HEK293T (cell line): Measurements from ENCODE around the gene CBARP.
"Not testable (repeated sequence)": the region's sequence is repeated elsewhere in the genome, so short reads cannot be mapped to it uniquely, and the experiment has no call there.

Source experiments
- FOXA1 ChIP-seq: fragments of 450-650 bp; IDR thresholded peaks from 2 replicates; pipeline ENCODE4 v1.6.1; 2016; ENCODE audit warnings: mild to moderate bottlenecking
- L3MBTL2 ChIP-seq: fragments of 450-650 bp; conservative IDR thresholded peaks from 2 replicates; pipeline ENCODE4 v1.6.1; 2016; ENCODE audit warnings: mild to moderate bottlenecking
- LEF1 ChIP-seq: fragments of 450-650 bp; IDR thresholded peaks from 2 replicates; pipeline ENCODE4 v1.6.1; 2017; ENCODE audit warnings: mild to moderate bottlenecking, borderline replicate concordance
- SP1 ChIP-seq: fragments of 450-650 bp; IDR thresholded peaks from 2 replicates; pipeline ENCODE4 v1.6.1; 2017

GRCh38 chr19:1246265-1247087 is 8.7 kb upstream of the CBARP start:
- TF ChIP-seq FOXA1, SP1, LEF1, L3MBTL2: not testable (repeated sequence)
